CD4-positive, alpha-beta T cell treated with Interleukin-10 for 1 hour (primary cell): Measurements from ENCODE around the gene WNT9B.
A peak's percentile ranks its signal among the peaks of the same experiment; 100 is the strongest.

Experiments
- DNase-seq: peaks from one replicate; pipeline ENCODE4 v3.0.0-alpha.2; 2020

The WNT9B gene, protein sequence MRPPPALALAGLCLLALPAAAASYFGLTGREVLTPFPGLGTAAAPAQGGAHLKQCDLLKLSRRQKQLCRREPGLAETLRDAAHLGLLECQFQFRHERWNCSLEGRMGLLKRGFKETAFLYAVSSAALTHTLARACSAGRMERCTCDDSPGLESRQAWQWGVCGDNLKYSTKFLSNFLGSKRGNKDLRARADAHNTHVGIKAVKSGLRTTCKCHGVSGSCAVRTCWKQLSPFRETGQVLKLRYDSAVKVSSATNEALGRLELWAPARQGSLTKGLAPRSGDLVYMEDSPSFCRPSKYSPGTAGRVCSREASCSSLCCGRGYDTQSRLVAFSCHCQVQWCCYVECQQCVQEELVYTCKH

DNA sequence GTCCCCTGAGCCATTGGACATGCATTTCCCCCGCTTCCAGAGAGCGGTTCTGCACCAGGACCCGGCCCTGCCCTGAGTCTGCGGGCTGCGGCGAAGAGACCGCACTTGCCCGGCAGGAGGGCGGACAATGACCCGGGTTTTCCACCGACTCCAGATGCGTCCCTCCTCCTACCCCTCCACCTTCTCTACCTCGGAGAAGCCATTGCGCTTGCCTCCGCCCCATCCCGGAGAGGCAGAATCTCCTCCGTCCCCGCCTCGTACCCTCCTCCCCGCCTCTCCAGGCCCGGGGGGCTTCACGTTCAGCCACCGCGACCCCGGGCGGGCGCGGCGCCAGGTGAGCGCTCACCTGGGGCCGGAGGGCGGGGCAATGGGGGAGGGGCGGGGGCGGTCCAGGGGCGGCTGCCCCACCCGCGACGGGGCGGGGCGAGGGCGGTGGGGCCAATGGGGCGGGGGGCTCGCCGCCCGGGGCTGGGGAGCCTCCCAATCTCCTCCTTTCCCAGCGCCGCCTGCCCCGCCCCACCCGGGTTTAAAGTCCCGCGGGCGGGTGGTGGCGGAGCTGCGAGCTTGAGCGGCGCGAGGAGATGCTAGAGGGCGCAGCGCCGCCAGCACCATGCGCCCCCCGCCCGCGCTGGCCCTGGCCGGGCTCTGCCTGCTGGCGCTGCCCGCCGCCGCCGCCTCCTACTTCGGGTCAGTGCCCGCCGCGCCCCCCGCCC lies at the start of gene WNT9B:
WNT9B (plus strand) TSS at position 555 of the 713 bp plus-strand sequence; CDS start at position 611, 56 bp downstream.
- DNase-seq: peak; percentile 8

DNA sequence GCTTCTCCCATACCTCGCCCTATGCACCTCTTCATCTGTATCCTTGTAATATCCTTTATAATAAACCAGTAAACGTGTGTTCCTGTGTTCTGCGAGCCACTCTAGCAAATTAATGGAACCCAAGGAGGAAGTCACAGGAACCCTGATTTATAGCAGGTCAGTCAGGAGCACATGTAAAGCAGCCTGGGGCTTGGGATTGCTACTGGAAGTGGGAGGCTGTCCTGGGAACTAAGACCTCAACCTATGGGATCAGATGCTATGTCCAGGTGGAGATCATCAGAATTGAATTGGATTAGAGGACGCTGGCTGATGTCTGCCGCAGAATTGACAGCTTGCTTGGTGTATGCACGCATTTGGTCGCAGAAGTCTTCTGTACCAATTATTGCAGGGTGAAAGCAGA lies 48.6 kb upstream of the WNT9B start:
- no peak for DNase-seq

DNA sequence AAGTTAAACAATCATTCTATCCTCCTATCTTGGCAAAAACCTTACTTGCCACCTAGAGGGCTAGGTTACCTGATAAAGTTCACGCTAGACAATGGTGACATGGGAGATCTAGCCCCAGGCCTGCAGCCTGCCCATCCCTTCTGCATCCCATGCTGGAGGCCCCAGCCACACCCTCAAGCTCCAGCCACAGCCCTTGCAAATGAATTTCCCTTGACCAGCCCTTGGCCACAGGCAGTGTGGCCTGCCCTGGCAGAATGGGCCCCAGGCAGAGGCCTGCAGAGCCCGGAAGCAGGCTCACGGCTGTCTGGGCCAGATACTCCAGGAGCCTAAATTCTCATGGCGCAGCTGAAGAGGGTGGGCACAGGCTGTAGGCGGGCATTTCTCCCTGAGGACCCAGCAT lies 47.8 kb upstream of the WNT9B start:
- no peak for DNase-seq

DNA sequence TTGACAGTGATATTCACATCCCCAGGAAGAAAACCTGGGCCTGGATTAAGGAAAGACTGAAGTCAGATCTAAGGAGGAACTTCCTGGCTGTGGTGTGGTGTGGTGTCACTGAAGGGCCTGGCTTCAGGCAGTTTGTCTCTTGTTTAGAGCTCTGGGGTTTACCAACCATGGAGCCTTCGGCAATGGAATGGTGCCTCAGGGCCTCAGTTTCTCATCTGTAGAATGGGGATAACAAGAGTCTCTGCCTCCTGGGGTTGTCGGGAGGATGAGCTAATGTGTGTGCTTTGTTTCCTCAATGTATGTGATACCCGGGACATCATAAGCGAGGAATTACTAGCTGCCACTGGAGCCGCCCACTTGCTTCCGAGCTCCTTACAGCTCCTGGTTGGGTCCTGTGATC lies 45.6 kb upstream of the WNT9B start:
- no peak for DNase-seq

DNA sequence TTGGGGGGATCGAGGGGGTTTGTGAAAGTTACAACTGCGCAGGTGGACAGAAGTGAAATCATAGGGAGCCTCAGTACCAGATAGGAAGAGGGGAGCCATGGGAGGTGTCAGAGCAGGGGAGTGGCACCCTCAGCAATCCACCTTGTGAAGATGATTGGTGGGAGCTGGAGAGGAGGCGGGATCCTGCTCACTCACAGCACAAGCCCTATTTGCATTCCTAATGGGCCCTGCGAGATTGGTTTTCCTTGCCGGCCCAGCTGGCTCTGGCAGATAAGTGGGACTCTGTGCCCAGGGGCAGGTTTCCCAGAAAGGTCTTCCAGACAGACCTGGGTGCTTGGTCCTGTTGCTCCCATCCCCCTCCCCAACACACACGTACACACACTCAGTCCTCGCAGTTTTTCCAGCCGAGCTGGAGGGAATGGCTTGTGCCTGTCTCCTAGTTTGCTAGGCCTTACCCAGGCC lies 42.2 kb upstream of the WNT9B start:
- DNase-seq: no peak

DNA sequence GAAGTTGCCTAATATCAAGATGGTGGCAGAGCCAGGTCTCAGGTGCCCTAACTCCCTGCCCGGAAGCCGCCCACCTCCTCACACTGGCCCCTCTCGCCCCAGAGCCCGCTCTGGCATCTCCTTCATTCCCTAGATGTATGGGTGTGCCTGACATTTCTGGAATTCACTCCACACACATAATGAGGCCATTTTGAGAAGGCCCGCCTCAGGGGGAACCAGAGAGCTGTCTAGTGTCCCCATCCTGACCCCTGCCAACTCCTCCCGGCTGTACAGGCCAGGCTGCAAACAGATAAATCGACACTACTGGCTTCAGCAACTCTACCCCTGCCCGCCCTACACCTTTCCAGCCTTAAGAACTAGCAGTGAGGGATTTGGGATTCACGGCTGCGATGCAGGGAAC lies 40.5 kb upstream of the WNT9B start:
- DNase-seq: no peak

DNA sequence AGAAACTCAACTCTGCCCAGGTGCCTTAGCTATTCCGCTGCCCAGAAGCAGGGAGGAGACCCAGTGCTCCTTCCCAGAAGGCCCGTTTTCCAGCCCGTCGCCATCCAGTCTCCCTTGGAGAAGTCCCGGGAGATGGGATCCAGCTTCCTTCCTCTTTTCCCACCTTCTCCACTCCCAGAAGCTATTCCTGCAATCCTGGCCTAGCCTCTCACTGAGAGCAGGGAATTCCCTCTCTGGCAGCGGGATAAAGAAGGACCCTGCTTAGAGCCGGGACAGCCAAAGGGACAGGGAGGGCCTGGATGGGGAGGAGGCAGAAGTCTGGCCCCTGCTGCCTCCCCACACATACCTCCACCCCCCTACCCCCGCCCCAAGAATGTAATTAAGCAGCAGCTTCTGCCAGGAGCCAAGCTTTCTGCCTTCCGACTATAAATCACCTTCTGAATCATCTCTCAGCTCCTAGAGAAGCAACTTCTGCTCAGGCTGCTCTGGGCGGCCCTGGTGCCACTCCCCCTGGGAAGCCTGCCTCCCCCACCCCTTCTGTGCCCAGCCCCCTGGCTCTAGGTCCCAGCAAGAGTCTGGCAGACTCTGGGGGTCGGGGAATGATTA lies 39.3 kb upstream of the WNT9B start:
- DNase-seq: no peak

DNA sequence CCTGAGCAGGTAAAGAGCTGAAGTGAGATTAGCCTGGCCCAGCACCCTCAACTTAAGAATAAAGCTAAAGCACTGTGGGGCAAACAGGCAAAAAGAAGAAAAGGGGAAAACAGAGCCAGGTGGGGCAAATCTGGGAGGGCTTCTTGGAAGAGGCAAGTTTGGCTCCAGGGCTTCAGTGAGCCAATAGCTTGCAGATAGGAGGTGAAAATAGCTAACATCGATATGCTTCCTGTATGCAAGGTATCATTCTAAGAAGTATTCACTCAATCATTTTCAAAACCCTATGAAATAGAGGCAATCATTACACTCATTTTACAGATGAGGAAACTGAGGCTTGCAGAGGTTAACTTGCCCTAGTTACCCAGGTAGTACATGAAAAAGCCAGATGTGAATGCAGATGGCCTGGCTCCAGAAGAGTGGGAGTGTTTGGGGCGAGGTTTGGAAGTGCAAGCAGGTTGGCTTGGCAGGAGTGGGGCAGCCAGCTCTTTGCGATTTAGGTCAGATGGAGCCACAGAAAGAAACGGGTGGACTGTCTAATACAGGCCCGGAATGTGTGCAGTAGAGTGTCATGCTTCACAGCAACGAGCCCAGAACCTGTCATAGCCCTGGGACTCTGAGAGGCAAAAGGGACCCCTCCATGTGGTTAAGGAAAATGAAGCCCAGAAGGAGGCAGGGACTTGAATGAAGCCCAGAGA lies 38.6 kb upstream of the WNT9B start:
- no peak for DNase-seq

DNA sequence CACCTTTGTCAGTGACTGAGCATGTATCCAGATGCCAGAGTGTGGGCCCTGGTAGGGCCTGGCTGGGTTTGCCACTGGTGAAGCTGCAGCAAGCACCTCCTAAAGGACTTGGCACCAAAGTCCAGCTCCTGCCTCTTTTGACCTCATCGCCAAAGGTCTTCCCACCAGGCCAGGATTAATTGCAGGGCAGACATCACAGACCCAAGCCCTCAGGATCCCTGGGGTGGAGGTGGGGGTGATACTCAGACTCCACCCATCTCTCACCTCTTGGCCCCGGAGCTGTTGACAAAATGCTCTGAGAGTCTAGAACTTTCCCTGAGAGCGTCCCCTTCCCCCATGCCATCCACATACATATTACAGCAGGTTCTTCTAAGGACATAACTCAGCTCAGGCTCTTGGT lies 37.5 kb upstream of the WNT9B start:
- DNase-seq: no peak

DNA sequence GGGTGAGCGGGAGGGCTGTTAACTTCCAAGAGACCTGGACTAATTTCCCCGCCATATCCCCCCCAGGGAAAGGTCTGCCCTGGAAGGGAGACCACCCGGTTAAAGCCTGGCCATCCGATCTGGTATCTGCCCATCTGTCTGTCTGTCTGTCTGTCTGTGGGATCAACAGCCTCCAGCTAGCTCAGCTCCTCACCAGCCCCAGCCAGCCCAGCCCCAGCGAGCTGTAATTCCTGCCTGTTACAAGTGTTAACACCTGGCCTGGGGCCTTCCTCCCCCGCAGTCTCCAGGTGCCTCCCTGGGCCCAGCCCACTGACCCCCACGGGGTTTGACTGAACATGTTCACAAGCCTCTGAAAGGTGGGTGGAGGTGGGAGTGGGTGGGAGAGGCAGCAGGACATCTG lies 36.9 kb upstream of the WNT9B start:
- no peak for DNase-seq

DNA sequence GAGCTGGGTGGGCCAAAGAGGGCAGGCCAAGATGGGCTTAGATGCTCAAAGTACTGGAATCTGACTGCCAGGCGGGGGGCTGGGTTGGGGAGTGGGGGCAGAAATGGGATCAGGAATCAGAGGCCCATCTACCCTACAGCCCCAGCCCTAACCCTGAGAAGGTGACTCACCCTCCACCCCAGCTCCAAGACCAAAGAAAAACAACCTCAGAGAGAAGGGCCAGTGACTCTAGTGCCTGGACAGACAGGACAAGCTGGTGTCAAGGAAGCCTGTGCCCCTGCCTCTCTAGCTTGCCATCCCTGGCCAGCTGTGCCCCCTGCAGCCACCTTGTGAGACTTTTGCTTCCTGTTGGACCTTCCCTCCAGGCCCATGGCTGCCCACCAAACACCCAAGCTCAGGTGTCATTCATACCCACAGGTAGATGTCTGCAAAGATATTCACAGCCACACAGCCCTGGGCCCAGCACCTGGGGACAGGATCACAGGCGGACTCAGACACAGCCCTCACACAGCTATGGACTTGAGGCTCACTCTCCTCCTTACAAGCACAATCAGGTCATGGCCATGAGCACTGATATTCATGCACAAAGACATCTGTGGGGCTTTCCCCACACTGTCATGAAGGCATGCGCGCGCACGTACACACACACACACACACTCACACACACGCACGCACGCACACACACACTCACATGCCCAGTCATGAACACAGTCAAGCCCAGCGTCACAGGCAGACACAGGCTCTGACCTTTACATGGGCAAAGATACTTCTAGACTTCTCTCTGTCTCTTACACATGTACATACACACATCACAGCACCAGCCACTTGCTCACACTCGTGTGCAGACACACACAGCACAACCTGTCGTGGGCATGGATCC lies 35.7 kb upstream of the WNT9B start:
- DNase-seq: no peak

DNA sequence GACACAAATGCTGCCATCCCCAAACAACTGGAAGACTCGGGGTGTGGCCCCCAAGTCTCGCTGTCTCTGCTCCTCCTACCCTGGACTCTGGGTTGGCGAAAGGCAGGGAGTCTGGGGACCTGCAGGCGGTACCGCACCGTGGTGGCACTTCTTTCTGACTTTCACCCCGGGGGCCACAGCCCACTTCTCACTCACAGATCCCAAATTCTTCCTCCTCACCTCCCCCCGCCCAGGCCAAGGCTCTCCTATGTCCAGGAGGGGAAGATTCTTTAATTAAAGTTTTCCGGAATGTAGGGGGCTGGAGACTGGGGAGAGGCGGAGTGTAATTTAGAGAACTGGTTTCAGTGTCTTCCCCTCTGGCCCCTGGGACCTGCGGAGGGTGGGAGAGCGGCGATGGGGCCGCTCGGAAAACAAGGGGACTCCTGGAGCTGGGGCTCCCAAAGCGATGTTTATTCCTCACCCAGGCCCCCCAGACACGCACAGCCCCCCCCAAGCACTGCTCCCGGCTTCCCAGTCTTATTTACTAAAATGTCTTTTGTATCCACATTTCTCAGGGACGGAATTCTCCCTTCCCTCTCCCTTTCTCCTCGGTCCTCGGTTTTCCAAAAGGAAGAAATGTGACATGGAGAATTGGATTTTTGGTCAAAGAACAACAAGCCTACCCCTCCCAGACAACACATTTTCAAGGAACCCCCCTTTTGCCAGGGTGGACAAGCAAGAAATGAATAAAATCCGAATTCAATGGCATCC lies 34.1 kb upstream of the WNT9B start:
- DNase-seq: no peak

DNA sequence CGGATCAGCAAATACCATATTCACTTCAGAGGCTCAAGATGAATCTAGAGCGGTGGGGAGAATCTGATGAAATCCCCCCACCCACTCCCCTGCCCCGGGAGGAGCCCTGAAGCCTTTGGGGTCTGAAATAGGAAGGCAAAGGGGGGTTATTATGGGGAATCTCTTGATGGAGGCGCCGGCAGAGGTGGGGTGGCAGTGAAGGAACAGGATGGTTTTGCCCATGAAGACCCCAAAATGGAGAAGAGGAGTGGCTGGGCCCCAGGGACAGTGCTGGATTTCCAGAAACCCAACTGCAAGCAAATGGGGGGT lies 33.5 kb upstream of the WNT9B start:
- no peak for DNase-seq

DNA sequence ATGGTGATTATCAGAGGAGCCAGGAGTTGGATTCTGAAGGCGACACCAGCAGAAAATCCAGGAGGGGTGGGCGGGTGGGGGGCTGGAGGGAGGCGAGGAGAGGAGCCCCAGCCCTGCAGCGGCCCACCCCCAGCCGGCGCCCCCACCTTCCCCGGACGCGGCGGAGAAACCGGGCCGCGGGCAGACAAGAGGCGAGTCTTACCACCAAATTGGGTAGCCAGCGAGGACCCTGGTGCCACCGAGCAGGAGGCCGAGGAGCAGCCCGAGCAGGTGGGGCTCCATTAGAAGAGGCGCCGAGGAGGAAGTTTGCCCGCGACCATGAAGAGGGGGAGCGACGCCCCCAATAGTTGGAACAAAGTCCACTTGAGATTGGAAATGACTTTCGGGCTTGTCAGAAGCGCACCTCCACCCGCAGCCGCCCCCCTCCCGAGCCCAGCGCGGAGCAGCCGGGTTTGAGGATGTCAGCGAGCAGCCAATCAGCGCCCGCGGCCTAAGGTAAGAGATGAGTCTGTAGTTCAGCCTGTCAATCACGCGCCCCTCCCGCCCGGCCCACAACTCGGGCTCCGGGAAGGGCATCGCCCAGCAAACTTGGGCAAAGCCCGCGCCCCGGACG lies 33.0 kb upstream of the WNT9B start, which contains the start of gene WNT3:
WNT3 (minus strand) TSS at position 377 of the 613 bp plus-strand sequence; CDS start at position 282, 95 bp downstream.
- peak; percentile 56 for DNase-seq

DNA sequence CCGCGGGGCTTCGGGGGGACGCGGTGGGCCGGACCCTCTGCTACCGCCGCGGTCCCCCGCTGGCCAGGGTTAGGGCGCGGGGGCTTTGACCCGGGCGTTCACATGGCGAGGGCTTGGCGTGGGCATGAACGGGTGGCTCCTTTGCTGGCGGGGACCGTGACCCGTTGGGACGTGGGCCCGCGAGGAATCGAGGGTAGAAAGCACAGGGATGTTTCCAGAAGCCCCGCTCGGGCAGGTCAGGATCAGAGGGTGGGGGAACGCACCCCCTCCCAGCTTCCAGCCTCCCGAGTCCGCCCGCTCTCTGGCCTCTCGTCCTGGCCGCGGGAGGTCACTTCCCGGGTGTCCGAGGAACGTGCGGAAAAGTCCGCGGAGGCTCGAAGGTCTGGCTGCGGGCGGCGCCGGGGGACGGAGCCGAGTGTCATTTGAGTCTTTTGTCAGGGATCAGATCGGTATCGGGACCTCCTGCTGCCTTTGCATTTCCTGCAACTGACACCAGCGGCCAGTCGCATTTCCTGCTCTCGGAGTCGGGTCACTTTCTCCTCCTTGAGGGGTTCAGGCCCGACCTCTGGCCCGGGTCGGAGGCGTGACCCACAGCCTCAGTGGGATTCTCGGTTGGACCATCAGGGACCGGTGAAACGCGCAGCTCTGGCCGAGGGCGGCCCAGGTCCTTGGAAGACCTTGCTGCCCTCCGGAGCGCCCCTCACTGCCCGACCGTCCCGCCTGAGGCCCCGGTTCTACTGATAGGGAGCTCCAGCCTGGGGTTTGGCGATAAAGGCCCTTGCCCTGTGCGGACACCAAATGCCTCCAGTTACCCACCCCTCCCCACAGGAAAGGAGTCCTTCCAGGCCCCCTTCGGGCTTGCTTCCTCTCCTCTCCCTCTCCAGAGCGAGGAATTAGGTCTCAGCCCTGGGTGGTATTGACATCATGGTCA lies 32.2 kb upstream of the WNT9B start:
- DNase-seq: no peak

DNA sequence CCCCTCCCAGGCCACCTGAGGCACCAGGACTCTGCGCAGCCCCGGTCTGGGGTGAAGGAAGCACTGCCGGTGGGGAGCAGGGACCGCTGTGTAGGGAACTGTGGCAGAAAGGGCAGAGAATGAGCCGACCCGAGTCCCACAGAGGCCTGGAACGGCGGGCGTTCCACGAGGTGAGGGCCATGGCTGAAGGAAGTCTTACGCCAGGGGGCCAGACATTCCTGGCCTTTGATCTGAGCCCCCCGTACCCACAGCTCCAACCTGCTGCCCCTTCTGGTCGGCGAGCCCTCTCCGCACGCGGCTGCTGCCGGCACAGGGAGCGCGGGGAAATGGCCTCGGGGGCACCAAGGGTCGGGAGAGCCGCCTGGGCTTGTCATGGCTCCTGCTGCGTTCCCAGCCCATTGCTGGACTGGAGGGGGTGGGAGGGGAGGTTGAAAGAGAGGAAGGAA lies 31.5 kb upstream of the WNT9B start:
- no peak for DNase-seq

DNA sequence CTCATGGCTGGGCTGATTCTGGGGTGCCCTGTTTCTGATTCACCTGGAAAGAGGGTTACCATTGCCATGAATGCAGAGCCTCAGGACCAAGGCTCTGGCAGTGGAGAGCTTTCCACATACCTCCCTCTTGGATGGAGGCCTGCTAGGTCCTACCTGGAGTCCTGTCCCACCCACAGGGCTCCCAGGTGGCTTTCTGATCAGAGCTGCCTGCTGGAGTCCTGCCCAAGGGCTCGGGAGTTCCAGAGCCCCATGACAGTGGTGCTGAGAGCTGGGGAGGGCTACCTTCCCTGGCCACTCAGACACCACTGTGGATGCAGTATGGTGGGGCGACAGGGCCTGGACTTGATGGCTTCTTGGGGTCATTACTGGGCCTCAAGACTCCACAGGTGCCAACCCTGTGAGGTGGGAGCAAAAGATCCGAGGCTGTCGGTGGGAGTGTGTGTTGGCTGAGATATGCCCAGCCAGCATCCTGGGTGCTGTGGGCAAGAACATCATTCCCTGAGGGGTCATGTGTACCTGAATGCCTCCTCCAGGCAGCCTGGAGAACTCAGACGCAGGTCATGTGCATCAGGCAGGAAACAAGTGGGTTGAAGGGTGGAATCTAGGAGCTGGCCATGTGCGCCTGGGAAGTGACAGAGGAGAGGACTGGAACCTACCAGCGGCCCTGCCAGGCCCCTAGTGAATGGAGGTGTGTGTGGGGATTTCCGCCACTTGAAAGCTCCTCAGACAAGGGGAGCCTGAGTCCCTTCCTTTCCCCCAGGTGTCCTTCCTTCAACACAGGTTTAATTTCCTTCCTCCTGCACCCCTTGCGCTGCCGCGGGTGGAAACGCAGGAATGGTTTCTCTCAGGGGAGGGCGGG lies 30.6 kb upstream of the WNT9B start:
- DNase-seq: no peak

DNA sequence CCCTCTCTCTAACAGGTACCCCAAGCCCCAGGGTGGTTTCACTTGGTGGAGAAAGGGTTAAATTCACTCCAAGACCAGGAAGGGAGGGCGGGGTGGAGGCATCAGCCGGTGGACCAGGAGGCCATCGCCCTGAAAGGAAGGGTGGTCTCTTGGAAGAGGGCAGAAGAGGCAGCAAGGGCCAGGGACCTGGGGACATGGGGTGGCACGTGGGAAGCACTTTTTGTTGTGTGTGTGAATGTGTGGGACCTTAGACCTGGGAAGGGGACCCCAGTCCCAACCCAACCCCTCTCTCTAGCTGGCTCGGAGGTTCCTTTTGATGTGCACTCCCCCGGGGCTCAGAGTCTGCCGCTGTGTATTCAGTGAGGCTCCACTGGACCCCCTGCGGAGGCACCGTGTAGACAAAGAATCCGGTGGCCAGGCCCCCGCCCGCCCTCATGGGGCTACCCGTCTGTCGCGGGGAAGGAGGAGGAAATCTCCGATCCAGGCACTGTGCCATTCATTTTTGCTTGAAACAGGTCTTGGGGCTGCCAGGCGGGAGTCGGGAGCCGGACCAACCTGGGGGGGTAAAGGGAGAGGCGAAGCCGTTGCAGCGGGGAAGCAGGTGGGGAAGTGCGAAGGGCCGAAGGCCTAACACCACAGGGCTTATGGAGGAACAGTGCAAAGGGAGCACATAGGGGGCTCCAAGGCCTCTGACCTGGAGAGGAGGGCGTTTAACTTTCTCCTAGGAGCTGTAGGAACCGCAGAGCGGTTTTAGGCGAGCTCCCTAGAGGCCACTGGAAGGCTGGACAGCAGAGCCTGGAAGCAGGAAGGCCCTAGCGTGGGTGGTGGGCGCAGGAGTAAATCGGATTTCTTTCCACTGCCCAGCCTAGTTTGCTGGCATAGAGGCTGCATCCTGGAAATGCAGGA lies 29.6 kb upstream of the WNT9B start:
- DNase-seq: no peak
